Progenitor cell of endocrine pancreas (in vitro differentiated cells): ENCODE measurements around the gene HIPK3. TPM values are rescaled to one million over a fixed set of nuclear protein-coding genes. Genes with fewer than 3 reads are reported as not detected.
"Not testable (repeated sequence)": the region's sequence is repeated elsewhere in the genome, so short reads cannot be mapped to it uniquely, and the experiment has no call there.

Experiments
- DNase-seq: peaks from one replicate; pipeline ENCODE4 v3.0.0; 2021; ENCODE audit warnings: low spot score; ENCODE audit not compliant: unreplicated experiment
- H3K27ac Mint-ChIP-seq: 2 replicates; pipeline ENCODE4 v1.8.0; 2021; ENCODE audit warnings: mild to moderate bottlenecking, moderate library complexity, mixed read lengths
- H3K27me3 Mint-ChIP-seq: 2 replicates; pipeline ENCODE4 v1.8.0; 2021; ENCODE audit warnings: mixed read lengths
- H3K36me3 Mint-ChIP-seq: 2 replicates; pipeline ENCODE4 v1.8.0; 2022; ENCODE audit warnings: mixed read lengths; ENCODE audit not compliant: insufficient read depth
- H3K4me1 Mint-ChIP-seq: 2 replicates; pipeline ENCODE4 v1.8.0; 2021; ENCODE audit warnings: low read depth, mixed read lengths
- H3K4me3 Mint-ChIP-seq: 2 replicates; pipeline ENCODE4 v1.8.0; 2021; ENCODE audit warnings: low read depth, mild to moderate bottlenecking, moderate library complexity, mixed read lengths
- H3K9me3 Mint-ChIP-seq: 2 replicates; pipeline ENCODE4 v1.8.0; 2021; ENCODE audit warnings: low read depth, mixed read lengths
- CTCF ChIP-seq: fragments of 200-600 bp; sonication (generic); IDR thresholded peaks from one replicate; pipeline ENCODE4 v1.5.0; 2021; ENCODE audit warnings: antibody characterized with exemption, mild to moderate bottlenecking; ENCODE audit not compliant: unreplicated experiment
- total RNA-seq: library from RNA; stranded (reverse); gene quantifications from 2 replicates; pipeline ENCODE4 v1.2.1, GENCODE V29; 2021

Gene HIPK3
- total RNA-seq, 1 donor from 2014 or later = 66.2 TPM

GRCh38 chr11:33234397-33235190 lies 22.6 kb upstream of the HIPK3 start:
- no peak for TF ChIP-seq CTCF
- no peak overlapping the region for H3K4me3 Mint-ChIP-seq
- no peaks in the 10 kb centered on the region for H3K27me3 Mint-ChIP-seq
- H3K4me1 Mint-ChIP-seq = no peaks in the 10 kb centered on the region
- no peak overlapping the region for H3K27ac Mint-ChIP-seq
- no peak for DNase-seq
- no peaks in the 10 kb centered on the region for H3K36me3 Mint-ChIP-seq
- no peaks in the 10 kb centered on the region for H3K9me3 Mint-ChIP-seq

GRCh38 chr11:33237039-33237597 lies 20.1 kb upstream of the HIPK3 start:
- Mint-ChIP-seq H3K27ac (no peak overlapping the region), H3K4me1 (no peaks in the 10 kb centered on the region), H3K9me3 (no peaks in the 10 kb centered on the region), H3K36me3 (no peaks in the 10 kb centered on the region), H3K4me3 (no peak overlapping the region), H3K27me3 (no peaks in the 10 kb centered on the region)
- no peak for DNase-seq
- no peak for TF ChIP-seq CTCF

GRCh38 chr11:33242575-33242974 lies 14.6 kb upstream of the HIPK3 start:
- Mint-ChIP-seq H3K36me3 (peaks cover 2% of the 10 kb centered on the region), H3K4me1 (no peaks in the 10 kb centered on the region), H3K27ac (no peak overlapping the region), H3K4me3 (no peak overlapping the region), H3K27me3 (peaks cover under 1% of the 10 kb centered on the region), H3K9me3 (peaks cover 4% of the 10 kb centered on the region)
- TF ChIP-seq CTCF = no peak
- no peak for DNase-seq

DNA sequence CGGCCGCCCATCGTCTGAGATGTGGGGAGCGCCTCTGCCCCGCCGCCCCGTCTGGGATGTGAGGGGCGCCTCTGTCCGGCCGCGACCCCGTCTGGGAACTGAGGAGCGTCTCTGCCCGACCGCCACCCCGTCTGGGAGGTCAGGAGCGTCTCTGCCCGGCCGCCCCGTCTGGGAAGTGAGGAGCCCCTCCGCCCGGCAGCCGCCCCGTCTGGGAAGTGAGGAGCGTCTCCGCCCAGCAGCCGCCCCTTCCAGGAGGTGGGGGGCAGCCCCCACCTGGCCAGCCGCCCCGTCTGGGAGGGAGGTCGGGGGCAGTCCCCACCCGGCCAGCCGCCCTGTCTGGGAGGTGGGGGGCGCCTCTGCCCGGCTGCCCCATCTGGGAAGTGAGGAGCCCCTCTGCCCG lies 13.5 kb upstream of the HIPK3 start:
- H3K36me3 Mint-ChIP-seq, H3K27me3 Mint-ChIP-seq, DNase-seq, H3K4me3 Mint-ChIP-seq, H3K4me1 Mint-ChIP-seq, H3K27ac Mint-ChIP-seq, H3K9me3 Mint-ChIP-seq: not testable (repeated sequence)

GRCh38 chr11:33248416-33248971 lies 8.7 kb upstream of the HIPK3 start:
- Mint-ChIP-seq H3K36me3 (no peaks in the 10 kb centered on the region), H3K4me3 (no peak overlapping the region), H3K27ac (no peak overlapping the region), H3K27me3 (peaks cover 8% of the 10 kb centered on the region), H3K4me1 (peaks cover under 1% of the 10 kb centered on the region), H3K9me3 (no peaks in the 10 kb centered on the region)
- no peak for TF ChIP-seq CTCF
- no peak for DNase-seq
